HG02623 (cell line): ENCODE results near the gene AHNAK2.
A peak's percentile ranks its signal among the peaks of the same experiment; 100 is the strongest.

Experiments used
- ATAC-seq: cut with Tn5 transposase; IDR thresholded peaks from one replicate; pipeline ENCODE4 v1.9.1; 2021; ENCODE audit warnings: moderate library complexity; ENCODE audit not compliant: unreplicated experiment

AHNAK2 gene

GRCh38 chr14:104989236-104989950 lies 11.2 kb upstream of the AHNAK2 start:
- no peak for ATAC-seq

GRCh38 chr14:104986487-104987164 lies 8.5 kb upstream of the AHNAK2 start:
- ATAC-seq: no peak

- ATAC-seq: peak; percentile 87
Observed at GRCh38 chr14:104985675-104986486, 7.7 kb upstream of the AHNAK2 start, which contains the start of gene CLBA1. Gene CLBA1 (plus strand): TSS chr14:104985788. CDS start chr14:104986432, 644 bp downstream.

- no peak for ATAC-seq
Observed at GRCh38 chr14:104984056-104984894, 6.1 kb upstream of the AHNAK2 start.

- no peak for ATAC-seq
Observed at GRCh38 chr14:104983231-104983721, 5.1 kb upstream of the AHNAK2 start.

GRCh38 chr14:104982548-104983230 lies 4.5 kb upstream of the AHNAK2 start:
- no peak for ATAC-seq

GRCh38 chr14:104981699-104982541 lies 3.7 kb upstream of the AHNAK2 start:
- ATAC-seq: no peak

- no peak for ATAC-seq
Observed at GRCh38 chr14:104980611-104981531, 2.7 kb upstream of the AHNAK2 start.

- ATAC-seq: no peak
Observed at GRCh38 chr14:104979758-104980610, 1.8 kb upstream of the AHNAK2 start.

- no peak for ATAC-seq
Observed at GRCh38 chr14:104978746-104979691, 845 bp upstream of the AHNAK2 start.

- ATAC-seq: no peak
Observed at GRCh38 chr14:104977008-104977680, 1.0 kb downstream of the AHNAK2 start.

GRCh38 chr14:104976198-104977007 lies 1.8 kb downstream of the AHNAK2 start:
- ATAC-seq: no peak

- no peak for ATAC-seq
Observed at GRCh38 chr14:104975481-104976197, 2.5 kb downstream of the AHNAK2 start.
